HepG2 (cell line): Measurements from ENCODE around the gene KLHL40. TPM values are rescaled to one million over a fixed set of nuclear protein-coding genes. Genes with fewer than 3 reads are reported as not detected.

Source experiments
- ATF7 ChIP-seq, 2 experiments: fragments of 450-650 bp in 1 of 2; sonication (generic) in 1 of 2; formaldehyde crosslinking in 1 of 2; IDR thresholded peaks; 2 replicates each; pipeline versions ENCODE4 v1.4.0 to v1.6.1; 2016 to 2020; ENCODE audit warnings: antibody characterized with exemption in 1 of 2, mild to moderate bottlenecking in 1 of 2, missing genetic modification reagents in 1 of 2
- CHCHD3 ChIP-seq: sonication (generic); formaldehyde crosslinking; IDR thresholded peaks from 2 replicates; pipeline ENCODE4 v1.8.0; 2022; ENCODE audit warnings: mild to moderate bottlenecking, missing genetic modification reagents, moderate library complexity
- GATA4 ChIP-seq: sonication (generic); IDR thresholded peaks from 2 replicates; pipeline ENCODE4 v1.6.1; 2016; ENCODE audit warnings: antibody characterized with exemption, low read depth, borderline replicate concordance
- HDAC1 ChIP-seq: sonication (generic); formaldehyde crosslinking; IDR thresholded peaks from 2 replicates; pipeline ENCODE4 v1.5.1; 2020; ENCODE audit warnings: mild to moderate bottlenecking, missing genetic modification reagents
- HNRNPLL ChIP-seq: fragments of 200-400 bp; formaldehyde crosslinking; IDR thresholded peaks from 2 replicates; pipeline ENCODE4 v1.6.1; 2017; ENCODE audit warnings: mild to moderate bottlenecking, low read depth, low read length; ENCODE audit not compliant: poor library complexity, severe bottlenecking
- IKZF4 ChIP-seq: sonication (generic); formaldehyde crosslinking; IDR thresholded peaks from 2 replicates; pipeline ENCODE4 v1.5.1; 2020; ENCODE audit warnings: borderline replicate concordance, mild to moderate bottlenecking, low read depth, missing genetic modification reagents; ENCODE audit errors: not compliant biosample characterization
- MBNL3 ChIP-seq: fragments of 250-450 bp; sonication (Bioruptor Pico); conservative IDR thresholded peaks from 2 replicates; pipeline ENCODE4 v1.8.0; 2022; ENCODE audit warnings: mild to moderate bottlenecking, inconsistent platforms
- PREB ChIP-seq: sonication (generic); formaldehyde crosslinking; IDR thresholded peaks from 2 replicates; pipeline ENCODE4 v1.4.0; 2020; ENCODE audit warnings: missing genetic modification reagents
- RBFOX2 ChIP-seq: fragments of 200-400 bp; formaldehyde crosslinking; IDR thresholded peaks from 2 replicates; pipeline ENCODE4 v1.6.1; 2017; ENCODE audit warnings: low read depth, mild to moderate bottlenecking, low read length
- REXO4 ChIP-seq: sonication (generic); formaldehyde crosslinking; IDR thresholded peaks from 2 replicates; pipeline ENCODE4 v1.8.0; 2022; ENCODE audit warnings: missing genetic modification reagents, mild to moderate bottlenecking, borderline replicate concordance
- ZC3H13 ChIP-seq: sonication (generic); formaldehyde crosslinking; IDR thresholded peaks from 2 replicates; pipeline ENCODE4 v1.8.1; 2023; ENCODE audit warnings: mild to moderate bottlenecking, missing genetic modification reagents, moderate library complexity
- ZFP37 ChIP-seq: sonication (generic); formaldehyde crosslinking; IDR thresholded peaks from 2 replicates; pipeline ENCODE4 v1.4.0; 2020; ENCODE audit warnings: missing genetic modification reagents, borderline replicate concordance
- ZNF335 ChIP-seq: sonication (generic); formaldehyde crosslinking; IDR thresholded peaks from 2 replicates; pipeline ENCODE4 v1.4.0; 2020; ENCODE audit warnings: missing genetic modification reagents
- ZNF460 ChIP-seq: sonication (generic); formaldehyde crosslinking; IDR thresholded peaks from 2 replicates; pipeline ENCODE4 v1.5.1; 2020; ENCODE audit warnings: missing genetic modification reagents, mild to moderate bottlenecking, borderline replicate concordance
- ZNF564 ChIP-seq: sonication (generic); formaldehyde crosslinking; IDR thresholded peaks from 2 replicates; pipeline ENCODE4 v1.8.1; 2023; ENCODE audit warnings: mild to moderate bottlenecking, missing genetic modification reagents
- ZNF607 ChIP-seq: sonication (generic); formaldehyde crosslinking; IDR thresholded peaks from 2 replicates; pipeline ENCODE4 v1.5.1; 2020; ENCODE audit warnings: missing genetic modification reagents, mild to moderate bottlenecking, borderline replicate concordance
- ZNF775 ChIP-seq: sonication (generic); formaldehyde crosslinking; IDR thresholded peaks from 2 replicates; pipeline ENCODE4 v1.4.0; 2020; ENCODE audit warnings: missing genetic modification reagents, mild to moderate bottlenecking, moderate library complexity, borderline replicate concordance
- ZNF891 ChIP-seq: sonication (generic); formaldehyde crosslinking; IDR thresholded peaks from 2 replicates; pipeline ENCODE4 v1.5.0; 2020; ENCODE audit warnings: mild to moderate bottlenecking, missing genetic modification reagents
- polyA plus RNA-seq, 8 experiments: library from polyadenylated mRNA; depleted of rRNA in 3 of 8; stranded (reverse) in 7 of 8; unstranded in 1 of 8; fragments of >200 nt; fragmentation: Illumina TruSeq in 4 of 8; extraction: Trizol in 4 of 8; gene quantifications; 2 replicates each; pipeline versions ENCODE4 v1.2.1 to v1.2.3, GENCODE V29; 2011 to 2016; ENCODE audit warnings: low read depth in 4 of 8, missing spikeins in 1 of 8, mixed read lengths in 1 of 8; ENCODE audit not compliant: insufficient read depth in 1 of 8
- total RNA-seq, 5 experiments: library from RNA; depleted of rRNA; stranded (reverse); fragments of >200 nt; fragmentation: Illumina TruSeq; extraction: Trizol; gene quantifications; 2 replicates each; pipeline ENCODE4 v1.2.3, GENCODE V29; 2016; ENCODE audit warnings: low read depth in 1 of 5
- TF ChIP-seq, protein P1 (sequence below): IDR thresholded peaks from 2 replicates; pipeline ENCODE4 v1.6.1; 2016; ENCODE audit warnings: low read depth, control low read depth
- TF ChIP-seq, protein P2 (sequence below): sonication (generic); formaldehyde crosslinking; IDR thresholded peaks from 2 replicates; pipeline ENCODE4 v1.5.0; 2020; ENCODE audit warnings: mild to moderate bottlenecking, missing genetic modification reagents, borderline replicate concordance

Gene KLHL40
- total and polyA plus RNA-seq, 2 of the 13 experiments (the other 11 are each of a cell fraction or from before 2014, with no cell fraction given), result not detected

DNA sequence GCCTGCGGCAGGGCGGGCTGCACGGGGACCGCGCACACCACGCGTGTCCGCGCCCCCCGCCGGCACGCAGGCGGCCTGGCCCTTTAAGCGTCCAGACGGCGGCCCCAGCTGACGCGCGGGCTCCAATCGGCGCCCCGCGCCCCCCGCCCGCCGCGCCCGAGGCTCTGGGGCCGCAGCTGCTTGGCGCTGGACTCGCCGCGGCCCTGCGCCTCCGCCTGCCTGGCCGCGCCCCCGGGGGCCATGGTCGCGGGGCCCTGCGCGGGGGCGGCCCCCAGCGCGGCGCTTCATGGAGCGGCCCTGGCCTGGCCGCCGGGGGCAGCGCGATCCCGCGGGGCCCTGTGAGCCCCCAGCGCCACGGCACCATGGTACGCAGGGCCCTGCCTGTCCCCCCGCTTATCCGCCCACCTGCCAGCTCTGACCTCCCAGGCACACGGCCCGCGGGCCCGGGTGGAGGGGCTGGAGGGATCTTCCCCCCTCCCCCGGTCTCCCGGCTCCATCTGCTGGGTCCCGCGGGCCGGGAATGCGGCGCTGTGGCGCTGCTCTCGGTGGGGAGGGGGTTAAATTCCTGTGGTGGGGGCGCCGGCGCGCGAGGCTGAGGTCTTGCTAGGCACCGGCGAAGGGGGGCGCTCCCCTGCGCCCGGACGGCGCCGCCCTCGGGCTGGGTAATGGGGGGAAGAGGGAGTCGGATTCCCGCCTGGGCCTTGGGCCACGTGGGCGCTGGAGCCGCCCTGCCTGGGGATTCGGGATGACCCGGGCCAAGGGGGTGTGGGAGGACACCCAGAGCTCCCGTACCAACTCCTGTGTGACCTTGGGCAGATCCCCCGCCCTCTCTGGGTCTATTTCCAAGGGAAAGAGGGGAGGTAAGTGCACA lies 30.8 kb upstream of the KLHL40 start (continued):
- TF ChIP-seq, protein P1, sequence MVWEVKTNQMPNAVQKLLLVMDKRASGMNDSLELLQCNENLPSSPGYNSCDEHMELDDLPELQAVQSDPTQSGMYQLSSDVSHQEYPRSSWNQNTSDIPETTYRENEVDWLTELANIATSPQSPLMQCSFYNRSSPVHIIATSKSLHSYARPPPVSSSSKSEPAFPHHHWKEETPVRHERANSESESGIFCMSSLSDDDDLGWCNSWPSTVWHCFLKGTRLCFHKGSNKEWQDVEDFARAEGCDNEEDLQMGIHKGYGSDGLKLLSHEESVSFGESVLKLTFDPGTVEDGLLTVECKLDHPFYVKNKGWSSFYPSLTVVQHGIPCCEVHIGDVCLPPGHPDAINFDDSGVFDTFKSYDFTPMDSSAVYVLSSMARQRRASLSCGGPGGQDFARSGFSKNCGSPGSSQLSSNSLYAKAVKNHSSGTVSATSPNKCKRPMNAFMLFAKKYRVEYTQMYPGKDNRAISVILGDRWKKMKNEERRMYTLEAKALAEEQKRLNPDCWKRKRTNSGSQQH (CRISPR knock-in tag), result no peak
- TF ChIP-seq ZNF460 (no peak), REXO4 (no peak), ATF7 (IDR thresholded peaks at IDR 0.05) (no peak), ATF7 (CRISPR knock-in tag; IDR thresholded peaks at IDR 0.05) (0 out of 2 replicates have a peak, but pooled peaks have one; percentile 17), GATA4 (no peak), ZC3H13 (CRISPR knock-in tag) (no peak), ZNF607 (CRISPR knock-in tag) (no peak), IKZF4 (CRISPR knock-in tag) (peak; percentile 48), HNRNPLL (peak; percentile 30), MBNL3 (no peak), RBFOX2 (peak; percentile 65), ZNF891 (peak; percentile 54; the same call in 1 of the 2 replicates), PREB (CRISPR knock-in tag) (no peak), ZNF564 (CRISPR knock-in tag) (0 out of 2 replicates have a peak, but pooled peaks have one; percentile 41), ZNF335 (CRISPR knock-in tag) (no peak), HDAC1 (CRISPR knock-in tag) (peak; percentile 57; the same call in 1 of the 2 replicates), ZFP37 (CRISPR knock-in tag) (no peak), ZNF775 (CRISPR knock-in tag) (no peak), CHCHD3 (peak; percentile 79)
- TF ChIP-seq, protein P2, sequence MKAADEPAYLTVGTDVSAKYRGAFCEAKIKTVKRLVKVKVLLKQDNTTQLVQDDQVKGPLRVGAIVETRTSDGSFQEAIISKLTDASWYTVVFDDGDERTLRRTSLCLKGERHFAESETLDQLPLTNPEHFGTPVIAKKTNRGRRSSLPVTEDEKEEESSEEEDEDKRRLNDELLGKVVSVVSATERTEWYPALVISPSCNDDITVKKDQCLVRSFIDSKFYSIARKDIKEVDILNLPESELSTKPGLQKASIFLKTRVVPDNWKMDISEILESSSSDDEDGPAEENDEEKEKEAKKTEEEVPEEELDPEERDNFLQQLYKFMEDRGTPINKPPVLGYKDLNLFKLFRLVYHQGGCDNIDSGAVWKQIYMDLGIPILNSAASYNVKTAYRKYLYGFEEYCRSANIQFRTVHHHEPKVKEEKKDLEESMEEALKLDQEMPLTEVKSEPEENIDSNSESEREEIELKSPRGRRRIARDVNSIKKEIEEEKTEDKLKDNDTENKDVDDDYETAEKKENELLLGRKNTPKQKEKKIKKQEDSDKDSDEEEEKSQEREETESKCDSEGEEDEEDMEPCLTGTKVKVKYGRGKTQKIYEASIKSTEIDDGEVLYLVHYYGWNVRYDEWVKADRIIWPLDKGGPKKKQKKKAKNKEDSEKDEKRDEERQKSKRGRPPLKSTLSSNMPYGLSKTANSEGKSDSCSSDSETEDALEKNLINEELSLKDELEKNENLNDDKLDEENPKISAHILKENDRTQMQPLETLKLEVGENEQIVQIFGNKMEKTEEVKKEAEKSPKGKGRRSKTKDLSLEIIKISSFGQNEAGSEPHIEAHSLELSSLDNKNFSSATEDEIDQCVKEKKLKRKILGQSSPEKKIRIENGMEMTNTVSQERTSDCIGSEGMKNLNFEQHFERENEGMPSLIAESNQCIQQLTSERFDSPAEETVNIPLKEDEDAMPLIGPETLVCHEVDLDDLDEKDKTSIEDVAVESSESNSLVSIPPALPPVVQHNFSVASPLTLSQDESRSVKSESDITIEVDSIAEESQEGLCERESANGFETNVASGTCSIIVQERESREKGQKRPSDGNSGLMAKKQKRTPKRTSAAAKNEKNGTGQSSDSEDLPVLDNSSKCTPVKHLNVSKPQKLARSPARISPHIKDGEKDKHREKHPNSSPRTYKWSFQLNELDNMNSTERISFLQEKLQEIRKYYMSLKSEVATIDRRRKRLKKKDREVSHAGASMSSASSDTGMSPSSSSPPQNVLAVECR (CRISPR knock-in tag), result peak; percentile 24; the same call in 1 of the 2 replicates
